SK-N-SH (cell line): Measurements from ENCODE around the gene LMO7. TPM values are rescaled to one million over a fixed set of nuclear protein-coding genes. Genes with fewer than 3 reads are reported as not detected.
A peak's percentile ranks its signal among the peaks of the same experiment; 100 is the strongest.

ENCODE experiments used
- CTCF ChIA-PET: fragments of 300-600, 350-600 bp; formaldehyde crosslinking; extraction: SDS; loops from one replicate; lab custom pipeline; 2021; lab: Yijun Ruan, JAX
- POLR2A ChIA-PET: fragments of 350-600 bp; sonication (Branson Sonifier 250); formaldehyde crosslinking; extraction: SDS; loops from one replicate; lab custom pipeline; 2020; ENCODE audit warnings: antibody characterized with exemption, inconsistent platforms; lab: Yijun Ruan, JAX
- DNase-seq: peaks from one replicate; pipeline ENCODE4 v3.0.0; 2012
- H2AFZ ChIP-seq: fragments of 200-600 bp; sonication (generic); 2 replicates; pipeline ENCODE4 v1.8.1; 2016; ENCODE audit warnings: antibody characterized with exemption, mild to moderate bottlenecking, low read depth
- H3F3A ChIP-seq: fragments of 200-600 bp; sonication (generic); replicated peaks from 2 replicates; pipeline ENCODE3; 2016; ENCODE audit warnings: antibody characterized with exemption, mild to moderate bottlenecking; ENCODE audit not compliant: insufficient read depth
- H3K27ac ChIP-seq, 2 experiments: fragments of 200-500 bp in 1 of 2; fragments of 200-600 bp in 1 of 2; sonication (Bioruptor generic) in 1 of 2; sonication (generic), shearing (Covaris generic) in 1 of 2; 2 replicates each; pipeline versions ENCODE4 v1.5.1 to v1.6.1; 2014 to 2016; ENCODE audit warnings: low read depth in 2 of 2, inconsistent platforms in 1 of 2, low read length in 1 of 2, mild to moderate bottlenecking in 1 of 2, mixed read lengths in 1 of 2
- H3K27me3 ChIP-seq: fragments of 200-600 bp; sonication (generic), shearing (Covaris generic); 2 replicates; pipeline ENCODE4 v1.6.1; 2016; ENCODE audit warnings: mixed run types; ENCODE audit not compliant: insufficient read depth
- H3K36me3 ChIP-seq, 2 experiments: fragments of 200-500 bp in 1 of 2; fragments of 200-600 bp in 1 of 2; sonication (Bioruptor generic) in 1 of 2; sonication (generic) in 1 of 2; replicated peaks in 1 of 2; 2 replicates each; pipeline versions ENCODE3 to v1.5.1; 2014 to 2016; ENCODE audit warnings: low read length in 1 of 2, mild to moderate bottlenecking in 1 of 2; ENCODE audit not compliant: insufficient read depth in 2 of 2, control insufficient read depth in 1 of 2
- H3K4me1 ChIP-seq, 2 experiments: fragments of 200-500 bp in 1 of 2; fragments of 200-600 bp in 1 of 2; sonication (Bioruptor generic) in 1 of 2; sonication (generic), shearing (Covaris generic) in 1 of 2; 2 replicates each; pipeline versions ENCODE4 v1.5.1 to v1.6.1; 2014 to 2016; ENCODE audit warnings: low read depth in 1 of 2, low read length in 1 of 2, mixed run types in 1 of 2; ENCODE audit not compliant: insufficient read depth in 2 of 2, control insufficient read depth in 1 of 2
- H3K4me2 ChIP-seq: fragments of 200-600 bp; sonication (generic), shearing (Covaris generic); 2 replicates; pipeline ENCODE4 v1.6.1; 2017; ENCODE audit warnings: mixed run types
- H3K4me3 ChIP-seq, 2 experiments: fragments of 200-500 bp in 1 of 2; fragments of 200-600 bp in 1 of 2; sonication (Bioruptor generic) in 1 of 2; sonication (generic), shearing (Covaris generic) in 1 of 2; 2 replicates each; pipeline versions ENCODE4 v1.5.1 to v1.8.1; 2014 to 2016; ENCODE audit warnings: low read depth in 2 of 2, inconsistent platforms in 1 of 2, low read length in 1 of 2, mild to moderate bottlenecking in 1 of 2, mixed read lengths in 1 of 2, moderate library complexity in 1 of 2
- H3K79me2 ChIP-seq: fragments of 200-600 bp; sonication (generic); 2 replicates; pipeline ENCODE4 v1.8.1; 2017; ENCODE audit warnings: mild to moderate bottlenecking; ENCODE audit not compliant: insufficient read depth
- H3K9ac ChIP-seq: fragments of 200-600 bp; sonication (generic); 2 replicates; pipeline ENCODE4 v1.6.1; 2017; ENCODE audit warnings: mixed run types
- H3K9me2 ChIP-seq: fragments of 200-600 bp; sonication (generic); 2 replicates; pipeline ENCODE4 v1.6.1; 2017; ENCODE audit warnings: mixed run types
- H3K9me3 ChIP-seq: fragments of 200-600 bp; sonication (generic); 2 replicates; pipeline ENCODE4 v1.6.1; 2017; ENCODE audit warnings: mixed run types, mild to moderate bottlenecking, moderate library complexity
- H4K20me1 ChIP-seq: fragments of 200-600 bp; sonication (generic); 2 replicates; pipeline ENCODE4 v1.6.1; 2017; ENCODE audit warnings: mild to moderate bottlenecking, mixed run types; ENCODE audit not compliant: insufficient read depth
- ELF1 ChIP-seq: IDR thresholded peaks from 2 replicates; pipeline ENCODE4 v1.4.0; 2012
- EZH2phosphoT487 ChIP-seq: fragments of 200-600 bp; sonication (generic); IDR thresholded peaks from 2 replicates; pipeline ENCODE4 v1.6.1; 2017; ENCODE audit warnings: low read depth, mixed run types, mild to moderate bottlenecking, antibody characterized with exemption, moderate library complexity, borderline replicate concordance
- FOXM1 ChIP-seq: IDR thresholded peaks from 2 replicates; pipeline ENCODE4 v1.4.0; 2012; ENCODE audit warnings: low read depth, mild to moderate bottlenecking
- NFIC ChIP-seq: IDR thresholded peaks from 2 replicates; pipeline ENCODE4 v1.4.0; 2012; ENCODE audit warnings: borderline replicate concordance
- NRF1 ChIP-seq: IDR thresholded peaks from 2 replicates; pipeline ENCODE4 v1.6.1; 2012; ENCODE audit warnings: low read depth, mild to moderate bottlenecking, low read length
- PBX3 ChIP-seq: IDR thresholded peaks from 2 replicates; pipeline ENCODE4; 2012
- POLR2AphosphoS5 ChIP-seq: IDR thresholded peaks from 2 replicates; pipeline ENCODE4 v1.6.1; 2012; ENCODE audit warnings: low read depth, low read length
- RCOR1 ChIP-seq: fragments of 150-350 bp; IDR thresholded peaks from 2 replicates; pipeline ENCODE4 v1.6.1; 2017; ENCODE audit warnings: antibody characterized with exemption, low read length
- TCF12 ChIP-seq: IDR thresholded peaks from 2 replicates; pipeline ENCODE4 v1.4.0; 2012
- YY1 ChIP-seq: IDR thresholded peaks from 2 replicates; pipeline ENCODE4 v1.4.0; 2012; ENCODE audit warnings: low read depth, mild to moderate bottlenecking
- WGBS: methylation state at CpG from one replicate; pipeline ENCODE4 v1.1.6; 2017; ENCODE audit warnings: low lambda C conversion rate; 5-methylcytosine and 5-hydroxymethylcytosine counted together
- polyA plus RNA-seq, 3 experiments: library from polyadenylated mRNA; depleted of rRNA; stranded (reverse); fragments of >200 nt; gene quantifications; 2 replicates each; pipeline ENCODE4 v1.2.3, GENCODE V29; 2012
- TF ChIP-seq, protein P1 (sequence below): fragments of 150-350 bp; IDR thresholded peaks from 2 replicates; pipeline ENCODE4 v1.6.1; 2016; ENCODE audit warnings: mild to moderate bottlenecking, low read depth, low read length
- TF ChIP-seq, protein P2 (sequence below): fragments of 150-350 bp; IDR thresholded peaks from 2 replicates; pipeline ENCODE4 v1.6.1; 2017; ENCODE audit warnings: antibody characterized with exemption, low read length, low read depth, borderline replicate concordance
- TF ChIP-seq, protein P3 (sequence below): fragments of 200-600 bp; sonication (generic); IDR thresholded peaks from 2 replicates; pipeline ENCODE4 v1.6.1; 2017; ENCODE audit warnings: antibody characterized with exemption, mild to moderate bottlenecking, moderate library complexity

LMO7 gene
- polyA plus RNA-seq, 1 of the 3 experiments (the other 2 are of a cell fraction), result 83.6 TPM

GRCh38 chr13:75639454-75639853 lies 3.3 kb downstream of the LMO7 start:
- Histone ChIP-seq H3K9ac (peak overlapping the region; percentile 92), H3K4me2 (peak overlapping the region; percentile 86), H3K9me3 (no peaks in the 10 kb centered on the region), H3F3A (peaks cover 31% of the 10 kb centered on the region), H3K27ac (peak overlapping the region; percentile 11 to 16; a peak in 3 of 4 replicates), H4K20me1 (peaks cover 62% of the 10 kb centered on the region), H3K79me2 (peaks cover 98% of the 10 kb centered on the region), H3K9me2 (no peaks in the 10 kb centered on the region), H3K4me1 (peaks cover 6 to 7% of the 10 kb centered on the region in 2 experiments; a peak in 3 of 4 replicates), H3K4me3 (peak overlapping the region; percentile 86 to 90; a peak in 3 of 4 replicates), H3K27me3 (no peaks in the 10 kb centered on the region), H3K36me3 (peaks cover 11 to 48% of the 10 kb centered on the region in 2 experiments), H2AFZ (no peak overlapping the region)
- DNase-seq, result no peak
- WGBS, result 96% methylated on average over 2 of the region's 2 CpGs
- ChIA-PET CTCF (interaction anchor here (0.9 to 1.1 kb wide), 2 partner anchors 9 to 57 kb away, joined by 3 read pairs; no protein-coding TSS in a partner anchor), POLR2A (no interaction called here)
- TF ChIP-seq NFIC, result no peak
- TF ChIP-seq PBX3, result no peak
- no peak for TF ChIP-seq POLR2AphosphoS5
- no peak for TF ChIP-seq FOXM1
- TF ChIP-seq, protein P1, sequence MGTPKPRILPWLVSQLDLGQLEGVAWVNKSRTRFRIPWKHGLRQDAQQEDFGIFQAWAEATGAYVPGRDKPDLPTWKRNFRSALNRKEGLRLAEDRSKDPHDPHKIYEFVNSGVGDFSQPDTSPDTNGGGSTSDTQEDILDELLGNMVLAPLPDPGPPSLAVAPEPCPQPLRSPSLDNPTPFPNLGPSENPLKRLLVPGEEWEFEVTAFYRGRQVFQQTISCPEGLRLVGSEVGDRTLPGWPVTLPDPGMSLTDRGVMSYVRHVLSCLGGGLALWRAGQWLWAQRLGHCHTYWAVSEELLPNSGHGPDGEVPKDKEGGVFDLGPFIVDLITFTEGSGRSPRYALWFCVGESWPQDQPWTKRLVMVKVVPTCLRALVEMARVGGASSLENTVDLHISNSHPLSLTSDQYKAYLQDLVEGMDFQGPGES, result no peak
- TF ChIP-seq, protein P2, sequence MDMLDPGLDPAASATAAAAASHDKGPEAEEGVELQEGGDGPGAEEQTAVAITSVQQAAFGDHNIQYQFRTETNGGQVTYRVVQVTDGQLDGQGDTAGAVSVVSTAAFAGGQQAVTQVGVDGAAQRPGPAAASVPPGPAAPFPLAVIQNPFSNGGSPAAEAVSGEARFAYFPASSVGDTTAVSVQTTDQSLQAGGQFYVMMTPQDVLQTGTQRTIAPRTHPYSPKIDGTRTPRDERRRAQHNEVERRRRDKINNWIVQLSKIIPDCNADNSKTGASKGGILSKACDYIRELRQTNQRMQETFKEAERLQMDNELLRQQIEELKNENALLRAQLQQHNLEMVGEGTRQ, result no peak
- no peak for TF ChIP-seq ELF1
- TF ChIP-seq YY1, result no peak
- TF ChIP-seq RCOR1, result no peak
- TF ChIP-seq EZH2phosphoT487, result no peak
- no peak for TF ChIP-seq NRF1
- TF ChIP-seq, protein P3, sequence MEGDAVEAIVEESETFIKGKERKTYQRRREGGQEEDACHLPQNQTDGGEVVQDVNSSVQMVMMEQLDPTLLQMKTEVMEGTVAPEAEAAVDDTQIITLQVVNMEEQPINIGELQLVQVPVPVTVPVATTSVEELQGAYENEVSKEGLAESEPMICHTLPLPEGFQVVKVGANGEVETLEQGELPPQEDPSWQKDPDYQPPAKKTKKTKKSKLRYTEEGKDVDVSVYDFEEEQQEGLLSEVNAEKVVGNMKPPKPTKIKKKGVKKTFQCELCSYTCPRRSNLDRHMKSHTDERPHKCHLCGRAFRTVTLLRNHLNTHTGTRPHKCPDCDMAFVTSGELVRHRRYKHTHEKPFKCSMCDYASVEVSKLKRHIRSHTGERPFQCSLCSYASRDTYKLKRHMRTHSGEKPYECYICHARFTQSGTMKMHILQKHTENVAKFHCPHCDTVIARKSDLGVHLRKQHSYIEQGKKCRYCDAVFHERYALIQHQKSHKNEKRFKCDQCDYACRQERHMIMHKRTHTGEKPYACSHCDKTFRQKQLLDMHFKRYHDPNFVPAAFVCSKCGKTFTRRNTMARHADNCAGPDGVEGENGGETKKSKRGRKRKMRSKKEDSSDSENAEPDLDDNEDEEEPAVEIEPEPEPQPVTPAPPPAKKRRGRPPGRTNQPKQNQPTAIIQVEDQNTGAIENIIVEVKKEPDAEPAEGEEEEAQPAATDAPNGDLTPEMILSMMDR, result no peak
- TF ChIP-seq TCF12, result no peak
